Measurements from ENCODE around the gene MACIR.

GRCh38 chr5:103275851-103276250 lies 17.3 kb downstream of the MACIR start:
- no peak for TF ChIP-seq CTCF (IDR thresholded peaks at IDR 0.05)
- no peak for TF ChIP-seq EP300 (IDR thresholded peaks at IDR 0.05; ENCODE audit: low read depth)
- TF ChIP-seq POLR2A (IDR thresholded peaks at IDR 0.05): no peak
- no peak for TF ChIP-seq POLR2AphosphoS5 (IDR thresholded peaks at IDR 0.05)
